ENCODE data around the gene SCYGR8. TPM values are rescaled to one million over a fixed set of nuclear protein-coding genes. Genes with fewer than 3 reads are reported as not detected.

The SCYGR8 gene
- total and polyA plus RNA-seq, 10 of the 15 experiments (the other 5 are each of a cell fraction or from before 2014, with no cell fraction given): not detected

- TF ChIP-seq CEBPZ (IDR thresholded peaks at IDR 0.05; ENCODE audit: low read depth, low read length) (no peak), TCF12 (IDR thresholded peaks at IDR 0.05; ENCODE audit: low read depth, low read length) (peak; percentile 67; the same call in 1 of the 2 replicates), ASH2L (IDR thresholded peaks at IDR 0.05; ENCODE audit: borderline replicate concordance, low read depth) (no peak), BCL11A (IDR thresholded peaks at IDR 0.05; ENCODE audit: low read depth, low read length) (peak; percentile 71; the same call in 1 of the 2 replicates), JUND (IDR thresholded peaks at IDR 0.05; ENCODE audit: low read depth, low read length) (no peak), ETV6 (conservative IDR thresholded peaks at IDR 0.05 in 1 of 2, IDR thresholded peaks at IDR 0.05 in 1 of 2; ENCODE audit: borderline replicate concordance in 1 of 2, low read depth in 1 of 2) (peak in 1 of 2 experiments; percentile 48; a peak in 1 of 4 replicates), BMI1 (IDR thresholded peaks at IDR 0.05; ENCODE audit: borderline replicate concordance) (no peak), BACH1 (IDR thresholded peaks at IDR 0.05; ENCODE audit: borderline replicate concordance) (no peak), CBX3 (IDR thresholded peaks at IDR 0.05; ENCODE audit: borderline replicate concordance, low read depth) (no peak), ATF2 (IDR thresholded peaks at IDR 0.05; ENCODE audit: low read length) (peak; percentile 51; the same call in 1 of the 2 replicates)
Measured at GRCh38 chr2:227789803-227790202, 44.1 kb downstream of the SCYGR8 start (continued).
